OCI-LY3 (cell line): ENCODE data around the gene CCL4.
"Not testable (repeated sequence)": the region's sequence is repeated elsewhere in the genome, so short reads cannot be mapped to it uniquely, and the experiment has no call there.

Source experiments
- H2AFZ ChIP-seq: fragments of 200-600, 300-600 bp; shearing (Covaris generic); 2 replicates; pipeline ENCODE4 v1.6.0; 2014; ENCODE audit warnings: antibody characterized with exemption, low read depth, low read length
- H3K27ac ChIP-seq: fragments of 200-600, 300-600 bp; sonication (generic); 2 replicates; pipeline ENCODE4 v1.5.1; 2014; ENCODE audit warnings: mild to moderate bottlenecking, low read length, moderate library complexity, mixed read lengths
- H3K27me3 ChIP-seq: fragments of 200-600, 300-600 bp; sonication (generic); 2 replicates; pipeline ENCODE4 v1.6.1; 2014; ENCODE audit warnings: low read depth, low read length, mixed read lengths
- H3K36me3 ChIP-seq: fragments of 200-600, 300-600 bp; sonication (generic); replicated peaks from 2 replicates; pipeline ENCODE3; 2014; ENCODE audit warnings: low read depth, low read length, mixed read lengths
- H3K4me1 ChIP-seq: fragments of 300-600, 200-600 bp; sonication (generic); 2 replicates; pipeline ENCODE4 v1.6.1; 2014; ENCODE audit warnings: low read length, mixed read lengths
- H3K4me2 ChIP-seq: fragments of 200-600, 300-600 bp; sonication (generic); 2 replicates; pipeline ENCODE4 v1.6.1; 2014; ENCODE audit warnings: low read length, mixed read lengths
- H3K4me3 ChIP-seq: fragments of 300-600, 200-600 bp; sonication (generic); 2 replicates; pipeline ENCODE4 v1.5.1; 2014; ENCODE audit warnings: antibody characterized with exemption, mild to moderate bottlenecking, low read length, moderate library complexity
- H3K79me2 ChIP-seq: fragments of 300-600, 200-600 bp; shearing (Covaris generic); 2 replicates; pipeline ENCODE4 v1.6.1; 2014; ENCODE audit warnings: mild to moderate bottlenecking, low read length, mixed read lengths
- H3K9ac ChIP-seq: fragments of 300-600, 200-600 bp; shearing (Covaris generic); 2 replicates; pipeline ENCODE4 v1.6.0; 2014; ENCODE audit warnings: mild to moderate bottlenecking, low read length, moderate library complexity
- H3K9me3 ChIP-seq: fragments of 200-600, 300-600 bp; shearing (Covaris generic); 2 replicates; pipeline ENCODE4 v1.6.1; 2014; ENCODE audit warnings: low read length, mixed read lengths; ENCODE audit not compliant: insufficient read depth
- H4K20me1 ChIP-seq: fragments of 200-600, 300-600 bp; sonication (generic); 2 replicates; pipeline ENCODE4 v1.6.1; 2016; ENCODE audit warnings: low read length, mixed read lengths; ENCODE audit not compliant: insufficient read depth
- CTCF ChIP-seq: fragments of 200-600, 300-600 bp; sonication (generic); IDR thresholded peaks from 2 replicates; pipeline ENCODE4 v1.5.1; 2014; ENCODE audit warnings: antibody characterized with exemption, low read length, low read depth
- EZH2phosphoT487 ChIP-seq: fragments of 200-600 bp; shearing (Covaris generic); IDR thresholded peaks from 2 replicates; pipeline ENCODE4 v1.6.1; 2018; ENCODE audit warnings: antibody characterized with exemption, mixed run types, low read depth

Gene CCL4

GRCh38 chr17:36072431-36073121, 31.1 kb upstream of the CCL4 start:
- Histone ChIP-seq H3K27ac (no peak overlapping the region), H3K4me3 (peak overlapping the region; percentile 62), H3K4me1 (peaks cover 21% of the 10 kb centered on the region), H2AFZ (peak overlapping the region; percentile 84), H4K20me1 (no peaks in the 10 kb centered on the region), H3K4me2 (peak overlapping the region; percentile 76), H3K9ac (no peak overlapping the region), H3K79me2 (no peaks in the 10 kb centered on the region), H3K36me3 (no peaks in the 10 kb centered on the region), H3K27me3 (peaks cover 7% of the 10 kb centered on the region; the same call in 1 of the 2 replicates), H3K9me3 (no peaks in the 10 kb centered on the region)
- TF ChIP-seq EZH2phosphoT487 (no peak), CTCF (peak; percentile 94)

- H3K4me2 ChIP-seq, result no peak overlapping the region
- H3K36me3 ChIP-seq, result no peaks in the 10 kb centered on the region
- no peak for TF ChIP-seq EZH2phosphoT487
- no peak for TF ChIP-seq CTCF
- H2AFZ ChIP-seq, result no peak overlapping the region
- no peak overlapping the region for H3K9ac ChIP-seq
- no peaks in the 10 kb centered on the region for H3K79me2 ChIP-seq
- H3K27ac ChIP-seq, result no peak overlapping the region
- H3K27me3 ChIP-seq, result peaks cover 7% of the 10 kb centered on the region; the same call in 1 of the 2 replicates
- peaks cover 21% of the 10 kb centered on the region for H3K4me1 ChIP-seq
- H3K4me3 ChIP-seq, result no peak overlapping the region
- H4K20me1 ChIP-seq, result no peaks in the 10 kb centered on the region
- no peaks in the 10 kb centered on the region for H3K9me3 ChIP-seq
Observed at GRCh38 chr17:36074365-36074764, 29.3 kb upstream of the CCL4 start.

GRCh38 chr17:36081681-36082471, 21.8 kb upstream of the CCL4 start:
- H3K36me3 ChIP-seq, H4K20me1 ChIP-seq, H3K9me3 ChIP-seq, H3K27me3 ChIP-seq, H3K79me2 ChIP-seq: not testable (repeated sequence)
- Histone ChIP-seq H3K4me2 (peak overlapping the region; percentile 83), H3K4me3 (peak overlapping the region; percentile 72), H3K27ac (peak overlapping the region; percentile 57), H3K9ac (peak overlapping the region; percentile 45; the same call in 1 of the 2 replicates), H2AFZ (peak overlapping the region; percentile 73), H3K4me1 (peaks cover 30% of the 10 kb centered on the region)

GRCh38 chr17:36082482-36083120, 21.0 kb upstream of the CCL4 start:
- Histone ChIP-seq H3K4me3 (peak overlapping the region; percentile 72), H3K9ac (peak overlapping the region; percentile 45; the same call in 1 of the 2 replicates), H3K27ac (peak overlapping the region; percentile 57), H3K4me1 (peaks cover 30% of the 10 kb centered on the region), H3K4me2 (peak overlapping the region; percentile 83), H2AFZ (peak overlapping the region; percentile 73)
- not testable (repeated sequence) for H3K9me3 ChIP-seq, H3K79me2 ChIP-seq, H4K20me1 ChIP-seq, H3K27me3 ChIP-seq, H3K36me3 ChIP-seq

GRCh38 chr17:36083691-36084090, 19.9 kb upstream of the CCL4 start:
- not testable (repeated sequence) for H3K9ac ChIP-seq, H4K20me1 ChIP-seq, H3K36me3 ChIP-seq, H3K27ac ChIP-seq, H3K27me3 ChIP-seq, H3K4me2 ChIP-seq, H3K79me2 ChIP-seq, H3K4me3 ChIP-seq, H3K9me3 ChIP-seq, H2AFZ ChIP-seq
- H3K4me1 ChIP-seq, result peaks cover 33% of the 10 kb centered on the region
